Activated naive CD4-positive, alpha-beta T cell treated with anti-CD3 and anti-CD28 coated beads, Interleukin-2, amount 10 ng/mL, durations not matched to agents 7 days and 5 days (primary cell): ENCODE measurements around the gene CST9L.

Source experiments
- CTCF ChIA-PET: fragments of 350-600 bp; sonication (Branson Sonifier 250); formaldehyde crosslinking; loops from one replicate; lab custom pipeline; 2021; ENCODE audit warnings: antibody characterized with exemption; lab: Charles Lee
- DNase-seq: peaks from one replicate; pipeline ENCODE4 v3.0.0-alpha.2; 2020
- H3K27ac Mint-ChIP-seq: one replicate; pipeline ENCODE4 v1.8.0; 2021; ENCODE audit warnings: mild to moderate bottlenecking, moderate library complexity, mixed read lengths
- H3K27me3 Mint-ChIP-seq: one replicate; pipeline ENCODE4 v1.8.0; 2021; ENCODE audit warnings: mild to moderate bottlenecking, mixed read lengths
- H3K36me3 Mint-ChIP-seq: one replicate; pipeline ENCODE4 v1.8.0; 2021; ENCODE audit warnings: mixed read lengths
- H3K4me1 Mint-ChIP-seq: one replicate; pipeline ENCODE4 v1.8.0; 2021; ENCODE audit warnings: mixed read lengths
- H3K4me3 Mint-ChIP-seq: one replicate; pipeline ENCODE4 v1.8.0; 2021; ENCODE audit warnings: mild to moderate bottlenecking, moderate library complexity, mixed read lengths
- H3K9me3 Mint-ChIP-seq: one replicate; pipeline ENCODE4 v1.8.0; 2021; ENCODE audit warnings: mixed read lengths

CST9L gene

DNA sequence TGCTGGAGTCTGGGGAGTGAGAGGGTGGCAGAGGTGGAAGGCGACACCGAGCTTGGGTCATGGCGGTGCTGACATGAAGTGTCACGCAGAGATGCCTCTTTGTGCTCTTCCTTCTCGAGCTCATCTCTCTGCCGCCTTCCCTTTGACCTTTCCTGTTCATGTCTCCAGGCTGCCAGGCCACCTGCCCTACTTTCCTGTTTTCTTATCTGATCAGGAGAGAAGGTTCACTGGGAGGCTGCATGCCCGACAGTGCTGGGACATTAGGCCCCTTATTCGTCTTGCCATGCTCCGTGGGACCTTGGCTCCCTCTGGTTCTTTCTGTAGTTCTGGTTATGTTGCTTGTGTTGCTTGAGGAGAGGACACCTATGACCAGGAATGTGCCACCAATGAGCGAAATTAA lies 44.1 kb downstream of the CST9L start:
- Mint-ChIP-seq H3K27ac (no peak overlapping the region), H3K4me1 (no peaks in the 10 kb centered on the region), H3K27me3 (no peaks in the 10 kb centered on the region), H3K36me3 (no peaks in the 10 kb centered on the region), H3K9me3 (peaks cover 10% of the 10 kb centered on the region), H3K4me3 (no peak overlapping the region)
- no peak for DNase-seq
- CTCF ChIA-PET, result no interaction called here

DNA sequence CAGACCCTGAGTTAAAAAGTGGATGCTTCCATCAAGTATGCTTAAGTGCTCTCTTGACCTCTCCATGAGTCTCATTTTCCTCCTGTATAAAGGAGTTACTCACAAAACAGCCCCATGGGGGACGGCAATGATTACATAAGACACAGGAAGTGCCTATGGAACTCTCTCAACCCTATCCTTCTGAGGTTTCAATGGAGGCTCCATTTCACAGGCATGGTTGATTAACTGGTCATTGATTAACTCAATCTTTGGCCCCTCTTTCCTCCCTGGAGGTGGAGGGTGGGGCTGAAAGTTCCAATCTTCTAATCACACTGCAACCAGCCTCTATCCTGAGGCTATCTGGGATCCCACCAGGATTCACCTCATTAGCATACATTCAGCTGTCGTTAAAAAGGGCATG lies 48.1 kb downstream of the CST9L start:
- Mint-ChIP-seq H3K4me1 (no peaks in the 10 kb centered on the region), H3K27ac (no peak overlapping the region), H3K4me3 (no peak overlapping the region), H3K9me3 (no peaks in the 10 kb centered on the region), H3K27me3 (no peaks in the 10 kb centered on the region), H3K36me3 (no peaks in the 10 kb centered on the region)
- DNase-seq, result no peak
- CTCF ChIA-PET, result no interaction called here

- no peaks in the 10 kb centered on the region for H3K36me3 Mint-ChIP-seq
- no peak overlapping the region for H3K4me3 Mint-ChIP-seq
- CTCF ChIA-PET, result no interaction called here
- no peaks in the 10 kb centered on the region for H3K9me3 Mint-ChIP-seq
- no peaks in the 10 kb centered on the region for H3K27me3 Mint-ChIP-seq
- no peak overlapping the region for H3K27ac Mint-ChIP-seq
- H3K4me1 Mint-ChIP-seq, result no peaks in the 10 kb centered on the region
- no peak for DNase-seq
Measured at GRCh38 chr20:23519556-23519955, 48.7 kb downstream of the CST9L start.

DNA sequence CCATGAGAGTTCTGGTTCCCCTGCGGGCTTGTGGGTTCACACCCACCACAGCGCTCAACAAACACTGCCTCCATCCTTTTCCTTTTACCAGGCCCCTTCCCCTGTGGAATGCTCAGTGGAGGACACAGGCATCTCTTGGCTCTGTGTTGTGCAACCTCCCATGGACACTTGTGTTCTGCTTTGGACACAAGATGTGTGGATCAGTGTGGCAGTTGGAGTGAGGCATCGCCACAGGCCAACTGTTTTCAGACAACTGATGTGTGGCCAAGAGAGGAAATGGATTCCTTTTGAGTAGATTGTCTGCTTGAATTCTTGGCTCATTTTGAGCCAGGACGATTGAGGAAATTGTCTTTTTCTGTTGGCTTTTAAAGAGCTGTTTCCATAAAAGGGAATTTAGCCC lies 50.6 kb downstream of the CST9L start:
- H3K36me3 Mint-ChIP-seq, result no peaks in the 10 kb centered on the region
- H3K27ac Mint-ChIP-seq, result no peak overlapping the region
- H3K4me3 Mint-ChIP-seq, result no peak overlapping the region
- no peaks in the 10 kb centered on the region for H3K9me3 Mint-ChIP-seq
- peaks cover 3% of the 10 kb centered on the region for H3K27me3 Mint-ChIP-seq
- no peak for DNase-seq
- no peaks in the 10 kb centered on the region for H3K4me1 Mint-ChIP-seq
- CTCF ChIA-PET, result no interaction called here

GRCh38 chr20:23515250-23515939 lies 52.9 kb downstream of the CST9L start:
- H3K27ac Mint-ChIP-seq, result no peak overlapping the region

GRCh38 chr20:23514848-23515247 lies 53.4 kb downstream of the CST9L start:
- Mint-ChIP-seq H3K9me3 (no peaks in the 10 kb centered on the region), H3K4me3 (no peak overlapping the region), H3K36me3 (no peaks in the 10 kb centered on the region), H3K4me1 (no peaks in the 10 kb centered on the region), H3K27ac (no peak overlapping the region), H3K27me3 (peaks cover 3% of the 10 kb centered on the region)
- CTCF ChIA-PET, result no interaction called here
- no peak for DNase-seq

More at GRCh38 chr20:23515250-23515939, 52.9 kb downstream of the CST9L start:
- no peaks in the 10 kb centered on the region for H3K4me1 Mint-ChIP-seq
- CTCF ChIA-PET, result no interaction called here
- peaks cover 3% of the 10 kb centered on the region for H3K27me3 Mint-ChIP-seq
- DNase-seq, result no peak
- no peaks in the 10 kb centered on the region for H3K36me3 Mint-ChIP-seq
- H3K4me3 Mint-ChIP-seq, result no peak overlapping the region
- no peaks in the 10 kb centered on the region for H3K9me3 Mint-ChIP-seq
